Naive thymus-derived CD4-positive, alpha-beta T cell (primary cell): ENCODE results near the gene FBXO36. TPM values are rescaled to one million over a fixed set of nuclear protein-coding genes. Genes with fewer than 3 reads are reported as not detected.
"Not testable (repeated sequence)": the region's sequence is repeated elsewhere in the genome, so short reads cannot be mapped to it uniquely, and the experiment has no call there.

Experiments used
- ATAC-seq: fragments of 150-1000 bp; cut with Tn5 transposase; 2 replicates; pipeline ENCODE4 v1.10.0; 2021; ENCODE audit warnings: mild to moderate bottlenecking, moderate library complexity
- CTCF ChIA-PET: fragments of 350-600 bp; sonication (Branson Sonifier 250); formaldehyde crosslinking; loops from one replicate; lab custom pipeline; 2021; ENCODE audit warnings: antibody characterized with exemption; lab: Charles Lee
- POLR2A ChIA-PET: fragments of 350-600 bp; sonication (Branson Sonifier 250); formaldehyde crosslinking; loops from one replicate; lab custom pipeline; 2021; ENCODE audit warnings: antibody characterized with exemption, inconsistent platforms; lab: Charles Lee
- DNase-seq, 9 donors: peaks; one replicate each; pipeline versions ENCODE4 v3.0.0 to v3.0.0-alpha.2; 2020 to 2022; ENCODE audit warnings: mixed read lengths in 1 of 9
- H3K27ac ChIP-seq: one replicate; pipeline ENCODE4 v1.7.0; 2013; ENCODE audit warnings: mild to moderate bottlenecking, low read depth, low read length, moderate library complexity
- H3K27me3 ChIP-seq, 2 donors: one replicate each; pipeline ENCODE4 v1.7.0; 2013; ENCODE audit warnings: low read length in 2 of 2, mild to moderate bottlenecking in 2 of 2, moderate library complexity in 2 of 2; ENCODE audit not compliant: control insufficient read depth in 2 of 2, insufficient read depth in 2 of 2
- H3K36me3 ChIP-seq, 3 experiments: 1 replicate in 2 of 3; 2 replicates in 1 of 3; pipeline ENCODE4 v1.7.0; 2013; ENCODE audit warnings: low read length in 3 of 3, mild to moderate bottlenecking in 3 of 3, moderate library complexity in 1 of 3; ENCODE audit not compliant: insufficient read depth in 3 of 3, control insufficient read depth in 2 of 3
- H3K4me1 ChIP-seq, 2 donors: one replicate each; pipeline ENCODE4 v1.7.0; 2013; ENCODE audit warnings: low read length in 2 of 2, mild to moderate bottlenecking in 2 of 2, moderate library complexity in 1 of 2; ENCODE audit not compliant: control insufficient read depth in 2 of 2, insufficient read depth in 2 of 2
- H3K4me3 ChIP-seq: 2 replicates; pipeline ENCODE4 v1.7.0; 2013; ENCODE audit warnings: mild to moderate bottlenecking, low read length
- H3K9me3 ChIP-seq, 3 experiments: 1 replicate in 2 of 3; 2 replicates in 1 of 3; pipeline ENCODE4 v1.7.0; 2013; ENCODE audit warnings: low read length in 3 of 3; ENCODE audit not compliant: control insufficient read depth in 2 of 3
- H3K27ac Mint-ChIP-seq, 9 donors: one replicate each; pipeline ENCODE4 v1.8.0; 2020 to 2022; ENCODE audit warnings: mixed read lengths in 9 of 9, mild to moderate bottlenecking in 8 of 9, moderate library complexity in 5 of 9, inconsistent platforms in 2 of 9
- H3K27me3 Mint-ChIP-seq, 5 donors: one replicate each; pipeline ENCODE4 v1.8.0; 2021 to 2022; ENCODE audit warnings: mixed read lengths in 5 of 5, mild to moderate bottlenecking in 1 of 5
- H3K36me3 Mint-ChIP-seq, 5 donors: one replicate each; pipeline ENCODE4 v1.8.0; 2020 to 2022; ENCODE audit warnings: mixed read lengths in 5 of 5, mild to moderate bottlenecking in 3 of 5, inconsistent platforms in 1 of 5
- H3K4me1 Mint-ChIP-seq, 7 donors: one replicate each; pipeline ENCODE4 v1.8.0; 2020 to 2022; ENCODE audit warnings: mixed read lengths in 7 of 7, mild to moderate bottlenecking in 3 of 7, inconsistent platforms in 1 of 7
- H3K4me3 Mint-ChIP-seq, 10 donors: one replicate each; pipeline ENCODE4 v1.8.0; 2020 to 2022; ENCODE audit warnings: mild to moderate bottlenecking in 10 of 10, mixed read lengths in 10 of 10, moderate library complexity in 6 of 10, inconsistent platforms in 2 of 10
- H3K9me3 Mint-ChIP-seq, 11 donors: one replicate each; pipeline ENCODE4 v1.8.0; 2020 to 2022; ENCODE audit warnings: mixed read lengths in 11 of 11, mild to moderate bottlenecking in 4 of 11, inconsistent platforms in 1 of 11, moderate library complexity in 1 of 11
- intact Hi-C, 2 donors: fragments of 100-400 bp; cut with micrococcal nuclease; formaldehyde crosslinking; loops; one replicate each; pipeline ENCODE4 v1.15.1; 2023
- polyA plus RNA-seq, 2 donors: library from polyadenylated mRNA; unstranded; fragments of 300-500 nt; fragmentation: Illumina TruSeq; gene quantifications; one replicate each; pipeline ENCODE4 v1.2.3, GENCODE V29; 2021
- total RNA-seq, 6 experiments: library from RNA in 5 of 6; stranded (reverse) in 5 of 6; gene quantifications; 1 replicate in 5 of 6; 2 replicates in 1 of 6; pipeline ENCODE4 v1.2.3 and lab custom pipeline; 2021 to 2026

FBXO36 gene
- total and polyA plus RNA-seq, 7 experiments from 2014 or later = 0.51 to 1.8 (median 1.2) TPM

DNA sequence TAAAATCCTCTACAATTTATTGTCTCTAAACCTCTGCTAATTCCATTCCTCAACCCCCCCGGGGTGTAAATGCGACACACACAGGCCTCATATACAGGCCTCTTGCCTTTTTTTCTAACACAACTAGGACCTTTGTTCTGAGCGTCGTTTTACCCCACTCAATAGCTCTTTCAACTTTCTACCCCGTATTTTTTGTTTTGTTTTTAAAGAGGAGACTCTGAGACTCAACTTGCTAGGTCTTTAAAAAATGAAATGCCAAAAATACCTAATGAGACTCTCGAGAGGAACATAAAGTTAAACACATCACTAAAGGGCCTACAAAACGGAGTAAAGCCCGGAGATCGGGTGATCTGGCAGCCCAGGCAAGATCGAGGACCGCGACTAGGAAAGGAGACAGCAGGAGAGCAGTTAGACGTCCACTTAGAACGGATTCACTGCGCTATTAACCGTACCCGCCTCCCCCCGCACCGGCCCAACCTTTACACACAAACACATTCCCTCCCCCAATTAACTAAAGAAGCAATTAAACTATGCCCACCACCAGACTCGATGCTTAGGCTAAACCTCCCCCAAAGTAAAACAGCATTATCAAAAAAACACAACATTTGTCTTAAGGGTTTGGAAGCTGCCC lies 2.2 kb upstream of the FBXO36 start:
- H3K9me3 ChIP-seq = no peaks in the 10 kb centered on the region
- H3K4me3 ChIP-seq = peak overlapping the region; percentile 72
- CTCF ChIA-PET = interaction anchor here (0.6 to 3.0 kb wide), 4 partner anchors 9 to 119 kb away, joined by 4 to 10 read pairs (median 6); no protein-coding TSS in a partner anchor
- H3K4me3 Mint-ChIP-seq = peak overlapping the region; percentile 85 to 99 (median 92)
- H3K4me1 ChIP-seq = peaks cover 18 to 35% of the 10 kb centered on the region in 2 donors
- peak overlapping the region; percentile 93 to 99 (median 96) for H3K27ac Mint-ChIP-seq
- H3K36me3 ChIP-seq = peaks cover 0 to 16% (median 0%) of the 10 kb centered on the region in 3 experiments
- H3K27me3 Mint-ChIP-seq = no peaks in the 10 kb centered on the region
- DNase-seq = peak in 8 of 9 donors; percentile 17 to 59 (median 46)
- intact Hi-C loops = loop anchor here (1.0 to 10.0 kb wide), 14 partner anchors 10 to 1742 kb away; partner anchors contain the start of genes PSMD1 (in 2 of the 2), CAB39 (in 1 of the 2), NCL (in 1 of the 2) and SP100 (in 1 of the 2)
- peaks cover 0 to 10% (median 0%) of the 10 kb centered on the region in 11 donors for H3K9me3 Mint-ChIP-seq
- peaks cover 28 to 74% (median 56%) of the 10 kb centered on the region in 7 donors for H3K4me1 Mint-ChIP-seq
- peaks cover 5 to 15% (median 12%) of the 10 kb centered on the region in 5 donors for H3K36me3 Mint-ChIP-seq
- no peak for ATAC-seq
- POLR2A ChIA-PET = interaction anchor here (0.6 to 1.3 kb wide), 5 partner anchors 9 to 124 kb away, joined by 3 to 4 read pairs (median 4); no protein-coding TSS in a partner anchor
- peak overlapping the region; percentile 98 for H3K27ac ChIP-seq
- H3K27me3 ChIP-seq = no peaks in the 10 kb centered on the region

DNA sequence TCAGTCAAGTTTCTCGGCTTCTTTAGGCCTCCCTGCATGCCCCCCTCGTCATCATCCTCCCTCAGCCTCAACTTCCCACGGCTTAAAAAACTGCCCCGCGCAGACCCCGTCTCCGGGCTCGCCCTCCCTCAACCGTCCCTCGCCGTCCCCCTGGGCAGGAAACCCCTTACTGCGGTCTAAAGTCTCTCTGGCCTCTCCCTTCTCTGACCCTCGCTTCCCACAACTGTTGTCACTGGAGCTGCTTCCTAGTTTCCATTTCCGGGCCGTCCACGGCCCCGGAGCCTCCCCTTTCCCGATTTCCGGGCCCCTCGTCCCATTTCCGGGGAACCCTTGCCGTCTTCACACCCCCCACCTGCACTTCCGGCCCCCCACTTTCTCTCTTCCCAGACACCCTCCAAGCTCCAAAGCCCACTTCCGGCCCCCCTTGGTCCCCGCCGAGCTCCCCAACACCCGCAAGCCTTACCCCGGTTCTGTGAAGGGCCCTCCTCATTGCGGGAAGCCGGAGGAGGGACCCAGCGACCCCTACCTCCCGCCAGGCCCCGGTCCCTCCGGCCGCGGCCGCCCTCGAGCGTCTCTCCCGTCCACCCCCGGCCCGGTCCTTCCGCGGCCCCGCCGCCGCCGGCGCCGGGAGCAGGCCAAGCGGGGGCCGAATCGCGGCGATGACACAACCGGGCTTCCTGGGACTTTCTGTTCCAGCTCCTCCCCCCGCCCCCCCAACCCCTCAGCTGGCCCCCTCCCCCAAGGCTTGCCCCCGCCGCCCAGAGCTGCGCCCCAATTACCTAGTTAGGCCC lies 1.0 kb upstream of the FBXO36 start:
- intact Hi-C loops = loop anchor here (2.0 to 10.0 kb wide), 11 partner anchors 68 to 1741 kb away; partner anchors contain the start of genes PSMD1 (in 2 of the 2), CAB39 (in 1 of the 2), NCL (in 1 of the 2) and SP100 (in 1 of the 2)
- ChIA-PET CTCF (interaction anchor here (0.6 to 3.0 kb wide), 3 partner anchors 92 to 127 kb away, joined by 3 to 10 read pairs (median 3); no protein-coding TSS in a partner anchor), POLR2A (interaction anchor here (0.6 to 1.8 kb wide), 7 partner anchors 9 to 694 kb away, joined by 3 to 13 read pairs (median 4); no protein-coding TSS in a partner anchor)
- Histone ChIP-seq H3K27ac (peak overlapping the region; percentile 98), H3K4me3 (peak overlapping the region; percentile 72), H3K9me3 (no peaks in the 10 kb centered on the region), H3K4me1 (peaks cover 18 to 35% of the 10 kb centered on the region in 2 donors), H3K36me3 (peaks cover 0 to 16% (median 0%) of the 10 kb centered on the region in 3 experiments), H3K27me3 (no peaks in the 10 kb centered on the region)
- H3K36me3 Mint-ChIP-seq = peaks cover 5 to 15% (median 12%) of the 10 kb centered on the region in 5 donors
- DNase-seq (peak in 7 of 9 donors; percentile 63 to 74 (median 71)), ATAC-seq (peak; percentile 20)
- peaks cover 34 to 68% (median 54%) of the 10 kb centered on the region in 7 donors for H3K4me1 Mint-ChIP-seq
- no peaks in the 10 kb centered on the region for H3K27me3 Mint-ChIP-seq
- peak overlapping the region; percentile 85 to 99 (median 96) for H3K4me3 Mint-ChIP-seq
- peak overlapping the region; percentile 93 to 100 (median 97) for H3K27ac Mint-ChIP-seq
- H3K9me3 Mint-ChIP-seq = peaks cover 0 to 10% (median 0%) of the 10 kb centered on the region in 11 donors

DNA sequence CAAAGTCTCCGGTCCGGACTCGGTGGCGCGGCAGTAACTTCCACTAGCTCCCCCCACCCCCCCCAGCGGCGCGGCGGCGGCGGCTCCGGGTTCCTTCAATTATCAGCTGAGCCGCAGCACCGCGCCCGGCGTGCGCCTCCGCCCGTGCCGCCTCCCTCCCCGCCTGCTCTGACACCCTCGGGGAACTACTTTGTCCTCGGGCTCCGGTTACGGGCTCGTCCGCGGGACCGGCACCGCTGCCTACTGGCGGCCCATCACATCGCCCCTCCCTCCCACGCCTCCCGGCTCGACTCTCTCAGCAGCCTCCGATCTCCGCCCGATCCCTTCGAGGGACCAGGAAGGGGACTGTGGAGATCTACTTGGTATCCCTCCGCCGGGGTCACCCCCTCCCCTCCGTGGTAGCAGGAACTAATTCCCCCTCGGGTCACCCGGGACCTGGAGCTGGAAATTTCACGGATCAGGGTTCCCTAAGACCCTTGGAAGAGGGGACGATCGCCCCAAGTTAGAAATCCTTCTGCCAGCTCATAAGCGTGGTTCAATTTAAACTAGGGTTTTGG lies 333 bp upstream of the FBXO36 start, which contains the start of gene TRIP12:
Gene TRIP12, minus strand, starts transcription at position 118 of the 557 bp plus-strand sequence. CDS start 41,930 bp downstream, outside the sequence.
- Mint-ChIP-seq H3K27ac (peak within 1 kb of the TSS; percentile 93 to 100 (median 98)), H3K4me3 (peak within 1 kb of the TSS; percentile 85 to 99 (median 96)), H3K4me1 (peaks cover 30 to 62% (median 49%) of the 10 kb centered on the region in 7 donors), H3K27me3 (no peaks in the 10 kb centered on the region), H3K36me3 (peaks cover 5 to 15% (median 7%) of the 10 kb centered on the region in 5 donors), H3K9me3 (peaks cover 0 to 10% (median 0%) of the 10 kb centered on the region in 11 donors)
- Histone ChIP-seq H3K4me3 (peak within 1 kb of the TSS; percentile 99), H3K27me3 (no peaks in the 10 kb centered on the region), H3K4me1 (peaks cover 18 to 35% of the 10 kb centered on the region in 2 donors), H3K36me3 (peaks cover 0 to 16% (median 0%) of the 10 kb centered on the region in 3 experiments), H3K27ac (peak within 1 kb of the TSS; percentile 98), H3K9me3 (no peaks in the 10 kb centered on the region)
- ChIA-PET POLR2A (interaction anchor here (0.6 to 1.8 kb wide), 7 partner anchors 9 to 693 kb away, joined by 3 to 13 read pairs (median 4); no protein-coding TSS in a partner anchor), CTCF (interaction anchor here (0.6 to 1.3 kb wide), 2 partner anchors 93 to 128 kb away, joined by 3 read pairs; no protein-coding TSS in a partner anchor)
- ATAC-seq (peak; percentile 88), DNase-seq (peak; percentile 87 to 97 (median 95))
- intact Hi-C loops = loop anchor here (1.0 to 10.0 kb wide), 15 partner anchors 69 to 1859 kb away; partner anchors contain the start of genes PSMD1 (in 2 of the 2), CAB39 (in 1 of the 2), NCL (in 1 of the 2) and PDE6D (in 1 of the 2)

DNA sequence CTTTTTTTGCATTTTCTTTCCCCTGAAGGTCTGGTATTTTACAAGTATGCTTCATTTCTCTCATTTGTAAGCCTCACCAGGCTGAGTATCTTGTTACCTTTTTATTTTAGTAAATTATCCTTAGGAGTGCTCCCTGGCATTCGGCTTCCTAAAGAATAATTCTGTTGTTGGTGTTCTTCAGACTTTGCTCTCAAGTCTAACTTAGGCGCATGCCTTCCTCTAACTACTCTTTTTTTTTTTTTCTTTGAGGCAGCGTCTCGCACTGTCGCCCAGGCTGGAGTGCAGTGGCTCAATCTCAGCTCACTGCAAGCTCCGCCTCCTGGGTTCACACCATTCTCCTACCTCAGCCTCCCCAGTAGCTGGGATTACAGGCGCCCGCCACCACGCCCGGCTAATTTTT lies 2.2 kb downstream of the FBXO36 start:
- DNase-seq, H3K27me3 Mint-ChIP-seq, H3K27me3 ChIP-seq, H3K4me3 ChIP-seq, H3K36me3 Mint-ChIP-seq, H3K27ac ChIP-seq, ATAC-seq, CTCF ChIA-PET, H3K9me3 ChIP-seq: not testable (repeated sequence)
- Mint-ChIP-seq H3K4me3 (peak overlapping the region in 6 of 10 donors; percentile 5 to 65 (median 42)), H3K9me3 (peaks cover 0 to 10% (median 0%) of the 10 kb centered on the region in 11 donors), H3K27ac (peak overlapping the region in 2 of 9 donors; percentile 37 to 52), H3K4me1 (peaks cover 17 to 47% (median 34%) of the 10 kb centered on the region in 7 donors)
- Histone ChIP-seq H3K36me3 (peaks cover 0 to 16% (median 0%) of the 10 kb centered on the region in 3 experiments), H3K4me1 (peaks cover 14% of the 10 kb centered on the region in 2 donors)
- intact Hi-C loops = loop anchor here (5.0 to 10.0 kb wide), 7 partner anchors 393 to 1738 kb away; partner anchors contain the start of genes PSMD1 (in 2 of the 2), CAB39 (in 1 of the 2) and SP100 (in 1 of the 2)
- POLR2A ChIA-PET = interaction anchor here (0.6 to 1.0 kb wide), 2 partner anchors 11 to 221 kb away, joined by 3 to 4 read pairs; no protein-coding TSS in a partner anchor

DNA sequence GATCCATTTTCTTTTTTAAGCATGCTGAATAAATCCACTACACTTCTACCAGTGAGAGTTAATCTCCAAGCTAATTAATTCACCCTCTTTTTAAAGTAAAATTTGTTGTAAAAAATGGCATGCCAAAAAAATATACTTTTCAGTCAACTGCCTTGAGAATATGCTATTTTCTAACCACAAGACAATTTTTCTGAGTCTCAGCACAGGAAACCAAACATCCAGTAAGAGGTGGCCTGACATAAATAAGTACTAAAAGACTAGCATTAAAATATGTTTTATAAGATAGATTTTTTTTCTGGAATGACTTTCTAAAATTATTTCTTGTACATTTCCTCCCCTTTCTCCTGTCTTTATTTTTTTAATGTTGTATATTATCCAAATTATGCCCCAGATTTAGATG lies 2.9 kb downstream of the FBXO36 start:
- no peak for DNase-seq
- Histone ChIP-seq H3K4me3 (no peak overlapping the region), H3K27ac (no peak overlapping the region), H3K9me3 (no peaks in the 10 kb centered on the region), H3K36me3 (peaks cover 0 to 16% (median 0%) of the 10 kb centered on the region in 3 experiments), H3K4me1 (peaks cover 8% of the 10 kb centered on the region in 2 donors), H3K27me3 (no peaks in the 10 kb centered on the region)
- Mint-ChIP-seq H3K4me1 (peaks cover 11 to 41% (median 27%) of the 10 kb centered on the region in 7 donors), H3K36me3 (peaks cover 0 to 3% (median 0%) of the 10 kb centered on the region in 5 donors), H3K9me3 (peaks cover 0 to 10% (median 0%) of the 10 kb centered on the region in 11 donors), H3K4me3 (no peak overlapping the region), H3K27ac (peak overlapping the region in 2 of 9 donors; percentile 26 to 37), H3K27me3 (no peaks in the 10 kb centered on the region)
- ChIA-PET POLR2A (interaction anchor here (0.6 to 0.7 kb wide), 3 partner anchors 88 to 798 kb away, joined by 3 to 4 read pairs (median 3); no protein-coding TSS in a partner anchor), CTCF (interaction anchor here (0.9 kb wide), 1 partner anchor 235 kb away, joined by 4 read pairs; no protein-coding TSS in a partner anchor)
- ATAC-seq = no peak
- intact Hi-C loops = loop anchor here in 1 of 2 donors (10.0 kb wide), 2 partner anchors 490 to 710 kb away; partner anchors contain the start of gene SP100
